Stomach (tissue), 9 donors: ENCODE results near the gene ANKS1B. TPM values are rescaled to one million over a fixed set of nuclear protein-coding genes. Genes with fewer than 3 reads are reported as not detected.

Experiments used
- DNase-seq, 2 donors: peaks; one replicate each; pipeline versions ENCODE4 v3.0.0 to v3.0.0-alpha.2; 2013 to 2019
- H3K27ac ChIP-seq, 5 donors: fragments of 200-600 bp in 4 of 5; sonication (generic) in 4 of 5; one replicate each; pipeline ENCODE4 v1.5.1; 2013 to 2019; ENCODE audit warnings: mild to moderate bottlenecking in 1 of 5, moderate library complexity in 1 of 5
- H3K27me3 ChIP-seq, 3 donors: fragments of 200-600 bp; sonication (generic); one replicate each; pipeline ENCODE4 v1.5.1; 2017 to 2019; ENCODE audit warnings: mixed run types in 1 of 3
- H3K36me3 ChIP-seq, 4 donors: fragments of 200-600 bp; sonication (generic); 1 replicate in 3 of 4; 2 replicates in 1 of 4; pipeline ENCODE4 v1.5.1; 2016 to 2019
- H3K4me1 ChIP-seq, 4 donors: fragments of 200-600 bp; sonication (generic); one replicate each; pipeline ENCODE4 v1.5.1; 2016 to 2019
- H3K4me3 ChIP-seq, 4 donors: fragments of 200-600 bp; sonication (generic) in 3 of 4; one replicate each; pipeline ENCODE4 v1.5.1; 2016 to 2019; ENCODE audit warnings: mild to moderate bottlenecking in 1 of 4
- H3K9me3 ChIP-seq, 4 donors: fragments of 200-600 bp; sonication (generic); one replicate each; pipeline ENCODE4 v1.5.1; 2016 to 2019
- CTCF ChIP-seq, 7 experiments: fragments of 450-650 bp in 4 of 7; fragments of 200-600 bp in 3 of 7; sonication (generic) in 3 of 7; IDR thresholded peaks; one replicate each; pipeline ENCODE4 v1.5.1; 2016 to 2019; ENCODE audit warnings: antibody characterized with exemption in 7 of 7, control low read depth in 2 of 7, mild to moderate bottlenecking in 1 of 7
- EP300 ChIP-seq: sonication (generic); formaldehyde crosslinking; IDR thresholded peaks from one replicate; pipeline ENCODE4 v1.6.1; 2017; ENCODE audit warnings: antibody characterized with exemption
- POLR2A ChIP-seq, 4 donors: fragments of 450-650 bp; IDR thresholded peaks; one replicate each; pipeline ENCODE4 v1.6.1; 2016; ENCODE audit warnings: antibody characterized with exemption in 4 of 4, control low read depth in 2 of 4, mild to moderate bottlenecking in 1 of 4, moderate library complexity in 1 of 4
- POLR2AphosphoS5 ChIP-seq, 3 donors: sonication (generic); formaldehyde crosslinking; IDR thresholded peaks; one replicate each; pipeline ENCODE4 v1.6.1; 2016; ENCODE audit warnings: antibody characterized with exemption in 3 of 3
- WGBS, 5 donors: extraction: QIAGEN DNeasy Blood & Tissue Kit in 3 of 5; methylation state at CpG; one replicate each; pipeline versions ENCODE4 v1.1.5 to v1.1.7; 2013 to 2018; 5-methylcytosine and 5-hydroxymethylcytosine counted together
- intact Hi-C: fragments of 100-400 bp; cut with DNase I; formaldehyde crosslinking; loops from one replicate; pipeline ENCODE4 v1.15.1; 2023; ENCODE audit warnings: low total_unique reads
- polyA plus RNA-seq, 3 donors: library from polyadenylated mRNA; stranded (reverse); fragments of 200-250 nt; gene quantifications; one replicate each; pipeline ENCODE4 v1.2.3, GENCODE V29; 2013
- total RNA-seq, 5 donors: library from RNA; depleted of rRNA; stranded (reverse); fragments of >200 nt; gene quantifications; one replicate each; pipeline versions ENCODE4 v1.1.0 to v1.2.3, GENCODE V29; 2014 to 2016
- donor health status: healthy with polysubstance abuse.
- donor health status: Bipolar disorder and iron deficiency.
- donor health status: healthy.

The ANKS1B gene
- total and polyA plus RNA-seq, 8 donors = 0.73 to 26.8 (median 2.2) TPM; not detected in 2

- WGBS, 5 donors = 79 to 96% (median 84%) methylated on average over 1 of the region's 1 CpG
- no peaks in the 10 kb centered on the region for H3K36me3 ChIP-seq
- H3K4me1 ChIP-seq = no peaks in the 10 kb centered on the region
- DNase-seq = no peak
- intact Hi-C loops = no loop called here
- peaks cover 0 to 10% (median 7%) of the 10 kb centered on the region in 4 donors for H3K9me3 ChIP-seq
- no peaks in the 10 kb centered on the region for H3K27me3 ChIP-seq
- H3K4me3 ChIP-seq = no peak overlapping the region
- TF ChIP-seq POLR2AphosphoS5 (IDR thresholded peaks at IDR 0.05) = no peak
- TF ChIP-seq EP300 = no peak
- no peak for TF ChIP-seq CTCF (IDR thresholded peaks at IDR 0.05)
- TF ChIP-seq POLR2A (IDR thresholded peaks at IDR 0.05) = no peak
- no peak overlapping the region for H3K27ac ChIP-seq
Observed at GRCh38 chr12:99205111-99205510, 779.6 kb downstream of the ANKS1B start.

- TF ChIP-seq POLR2AphosphoS5 (IDR thresholded peaks at IDR 0.05) (no peak), POLR2A (IDR thresholded peaks at IDR 0.05) (no peak)
- 60 to 85% (median 80%) methylated on average over 3 of the region's 3 CpGs for WGBS, 5 donors
- H3K9me3 ChIP-seq = no peaks in the 10 kb centered on the region
- H3K27me3 ChIP-seq = no peaks in the 10 kb centered on the region
- no peak overlapping the region for H3K27ac ChIP-seq
- H3K36me3 ChIP-seq = no peaks in the 10 kb centered on the region
- DNase-seq = no peak
- intact Hi-C loops = no loop called here
- H3K4me3 ChIP-seq = no peak overlapping the region
- no peaks in the 10 kb centered on the region for H3K4me1 ChIP-seq
Observed at GRCh38 chr12:99201906-99202645, 782.7 kb downstream of the ANKS1B start.

GRCh38 chr12:99200711-99201384, 783.9 kb downstream of the ANKS1B start:
- H3K9me3 ChIP-seq = no peaks in the 10 kb centered on the region
- H3K27me3 ChIP-seq = no peaks in the 10 kb centered on the region
- H3K4me3 ChIP-seq = no peak overlapping the region
- TF ChIP-seq POLR2AphosphoS5 (IDR thresholded peaks at IDR 0.05) (no peak), CTCF (IDR thresholded peaks at IDR 0.05) (no peak), EP300 (no peak), POLR2A (IDR thresholded peaks at IDR 0.05) (no peak)
- no peak overlapping the region for H3K27ac ChIP-seq
- no peaks in the 10 kb centered on the region for H3K36me3 ChIP-seq
- intact Hi-C loops = no loop called here
- 0 to 43% (median 33%) methylated on average over 1 of the region's 1 CpG for WGBS, 5 donors
- no peaks in the 10 kb centered on the region for H3K4me1 ChIP-seq
- DNase-seq = no peak

- no peaks in the 10 kb centered on the region for H3K9me3 ChIP-seq
- 40 to 98% (median 93%) methylated on average over 1 of the region's 1 CpG for WGBS, 5 donors
- no peaks in the 10 kb centered on the region for H3K4me1 ChIP-seq
- H3K36me3 ChIP-seq = no peaks in the 10 kb centered on the region
- H3K27me3 ChIP-seq = no peaks in the 10 kb centered on the region
- no peak overlapping the region for H3K27ac ChIP-seq
- TF ChIP-seq CTCF (IDR thresholded peaks at IDR 0.05) (no peak), EP300 (no peak), POLR2AphosphoS5 (IDR thresholded peaks at IDR 0.05) (no peak), POLR2A (IDR thresholded peaks at IDR 0.05) (no peak)
- H3K4me3 ChIP-seq = no peak overlapping the region
- intact Hi-C loops = no loop called here
- DNase-seq = no peak
Observed at GRCh38 chr12:99195474-99195873, 789.3 kb downstream of the ANKS1B start.

- no peak for DNase-seq
- TF ChIP-seq POLR2A (IDR thresholded peaks at IDR 0.05) = no peak
- TF ChIP-seq EP300 = no peak
- TF ChIP-seq POLR2AphosphoS5 (IDR thresholded peaks at IDR 0.05) = no peak
- no peak for TF ChIP-seq CTCF (IDR thresholded peaks at IDR 0.05)
- no peak overlapping the region for H3K4me3 ChIP-seq
- 47 to 75% (median 59%) methylated on average over 3 of the region's 3 CpGs for WGBS, 5 donors
- no peaks in the 10 kb centered on the region for H3K36me3 ChIP-seq
- no peaks in the 10 kb centered on the region for H3K4me1 ChIP-seq
- intact Hi-C loops = no loop called here
- H3K27me3 ChIP-seq = no peaks in the 10 kb centered on the region
- H3K9me3 ChIP-seq = peaks cover 0 to 8% (median 0%) of the 10 kb centered on the region in 4 donors
- no peak overlapping the region for H3K27ac ChIP-seq
Observed at GRCh38 chr12:99192489-99192888, 792.2 kb downstream of the ANKS1B start.
